GM12874 (cell line): Measurements from ENCODE around the gene CLEC19A.

Experiments used
- TF ChIP-seq, protein P1 (sequence below): IDR thresholded peaks from 2 replicates; pipeline ENCODE4 v1.5.1; 2011; ENCODE audit warnings: low read depth, mild to moderate bottlenecking, control low read depth, low read length, moderate library complexity; ENCODE audit not compliant: insufficient read depth

Gene CLEC19A

DNA sequence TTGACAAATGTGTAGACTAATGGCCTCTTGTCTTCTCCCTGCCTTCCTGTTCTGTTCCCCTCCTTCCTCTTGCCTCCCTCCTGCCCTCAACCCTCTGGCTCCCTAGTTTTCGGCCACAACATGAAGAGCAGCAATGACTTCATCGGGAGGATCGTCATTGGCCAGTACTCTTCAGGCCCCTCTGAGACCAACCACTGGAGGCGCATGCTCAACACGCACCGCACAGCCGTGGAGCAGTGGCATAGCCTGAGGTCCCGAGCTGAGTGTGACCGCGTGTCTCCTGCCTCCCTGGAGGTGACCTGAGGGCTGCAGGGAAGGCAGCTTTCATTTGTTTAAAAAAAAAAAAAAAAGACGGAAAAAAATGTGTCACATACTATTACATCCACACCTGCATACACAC lies 18.8 kb upstream of the CLEC19A start:
- TF ChIP-seq, protein P1, sequence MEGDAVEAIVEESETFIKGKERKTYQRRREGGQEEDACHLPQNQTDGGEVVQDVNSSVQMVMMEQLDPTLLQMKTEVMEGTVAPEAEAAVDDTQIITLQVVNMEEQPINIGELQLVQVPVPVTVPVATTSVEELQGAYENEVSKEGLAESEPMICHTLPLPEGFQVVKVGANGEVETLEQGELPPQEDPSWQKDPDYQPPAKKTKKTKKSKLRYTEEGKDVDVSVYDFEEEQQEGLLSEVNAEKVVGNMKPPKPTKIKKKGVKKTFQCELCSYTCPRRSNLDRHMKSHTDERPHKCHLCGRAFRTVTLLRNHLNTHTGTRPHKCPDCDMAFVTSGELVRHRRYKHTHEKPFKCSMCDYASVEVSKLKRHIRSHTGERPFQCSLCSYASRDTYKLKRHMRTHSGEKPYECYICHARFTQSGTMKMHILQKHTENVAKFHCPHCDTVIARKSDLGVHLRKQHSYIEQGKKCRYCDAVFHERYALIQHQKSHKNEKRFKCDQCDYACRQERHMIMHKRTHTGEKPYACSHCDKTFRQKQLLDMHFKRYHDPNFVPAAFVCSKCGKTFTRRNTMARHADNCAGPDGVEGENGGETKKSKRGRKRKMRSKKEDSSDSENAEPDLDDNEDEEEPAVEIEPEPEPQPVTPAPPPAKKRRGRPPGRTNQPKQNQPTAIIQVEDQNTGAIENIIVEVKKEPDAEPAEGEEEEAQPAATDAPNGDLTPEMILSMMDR: no peak

DNA sequence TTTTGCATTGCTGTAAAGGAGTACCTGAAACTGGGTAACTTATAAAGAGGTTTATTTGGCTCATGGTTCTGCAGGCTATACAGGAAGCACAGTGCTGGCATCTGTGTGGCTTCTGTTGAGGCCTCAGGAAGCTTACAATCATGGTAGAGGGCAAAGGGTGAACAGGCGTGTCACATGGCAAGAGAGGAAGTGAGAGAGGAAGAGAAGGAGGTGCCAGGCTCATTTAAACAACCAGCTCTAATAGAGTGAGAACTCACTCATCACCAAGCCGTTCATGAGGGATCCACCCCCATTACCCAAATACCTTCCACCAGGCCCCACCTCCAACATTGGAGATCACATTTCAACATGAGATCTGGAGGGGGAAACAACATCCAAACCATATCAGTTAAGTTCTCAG lies 16.4 kb upstream of the CLEC19A start:
- TF ChIP-seq, protein P1: no peak

DNA sequence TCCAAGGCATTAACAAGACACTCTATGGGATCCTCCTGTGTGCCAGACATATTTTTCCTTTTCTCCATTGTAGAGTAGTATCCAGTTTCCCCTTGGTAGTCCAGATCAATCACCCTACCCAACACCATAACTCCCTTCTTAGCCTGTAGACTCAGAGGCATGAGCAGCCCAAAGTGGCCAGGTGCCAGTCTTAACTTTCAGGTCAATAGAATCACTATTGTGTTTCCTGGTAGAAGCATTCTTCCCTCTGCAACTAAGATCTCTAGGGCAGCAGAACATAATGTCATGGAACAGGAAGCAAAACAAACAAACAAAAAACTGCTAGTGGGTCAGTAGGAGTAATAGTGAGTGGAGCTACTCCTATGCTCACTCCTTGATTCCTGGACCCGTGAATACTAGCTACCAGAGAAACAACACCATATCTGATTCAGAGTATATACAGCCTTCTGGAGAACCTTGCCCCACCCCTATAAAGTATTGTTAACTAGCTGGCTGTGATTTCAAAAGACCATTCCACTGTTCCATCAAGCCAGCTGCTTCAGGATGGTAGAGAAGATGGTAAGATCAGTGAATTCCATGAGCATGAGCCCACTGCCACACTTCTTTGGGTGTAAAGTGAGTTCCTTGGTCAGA lies 11.2 kb upstream of the CLEC19A start:
- TF ChIP-seq, protein P1: no peak

DNA sequence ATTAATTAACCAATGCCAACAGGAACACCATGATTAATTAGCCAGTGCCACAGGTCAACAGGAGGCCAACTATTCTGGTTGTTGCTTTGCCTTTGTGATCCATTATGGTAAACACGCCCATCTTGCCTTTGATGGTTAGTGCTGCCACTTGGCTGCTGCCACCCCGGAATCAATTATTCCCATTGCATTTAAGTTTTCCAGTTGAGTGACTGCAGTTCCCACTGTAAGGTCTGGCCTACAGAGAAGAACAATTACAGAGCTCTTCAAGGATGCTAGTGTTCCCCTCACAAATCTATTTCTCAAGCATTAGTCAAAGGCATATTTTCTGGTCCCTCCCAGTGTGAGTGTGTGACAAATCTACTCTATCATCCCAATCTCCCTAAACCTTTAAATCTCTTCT lies 7.1 kb upstream of the CLEC19A start:
- TF ChIP-seq, protein P1: no peak

DNA sequence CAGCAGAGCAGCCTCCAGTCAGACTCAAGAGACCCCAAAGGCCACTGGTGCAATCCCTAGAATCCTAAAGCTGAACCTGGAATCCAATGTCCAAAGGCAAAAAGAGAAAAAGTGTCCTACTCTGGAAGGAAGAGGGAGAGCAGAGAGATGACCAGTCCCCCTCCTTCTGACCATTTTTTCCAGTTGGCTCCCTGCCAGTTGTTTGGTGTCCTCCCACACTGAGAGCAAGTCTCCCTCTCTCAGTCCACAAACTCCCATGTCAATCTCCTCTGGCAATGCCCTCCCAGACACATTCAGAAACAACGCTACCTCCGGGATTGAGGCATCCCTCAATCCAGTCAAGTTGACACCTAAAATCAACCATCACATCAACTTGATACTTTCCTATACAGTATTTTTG lies 4.3 kb upstream of the CLEC19A start:
- TF ChIP-seq, protein P1: no peak

DNA sequence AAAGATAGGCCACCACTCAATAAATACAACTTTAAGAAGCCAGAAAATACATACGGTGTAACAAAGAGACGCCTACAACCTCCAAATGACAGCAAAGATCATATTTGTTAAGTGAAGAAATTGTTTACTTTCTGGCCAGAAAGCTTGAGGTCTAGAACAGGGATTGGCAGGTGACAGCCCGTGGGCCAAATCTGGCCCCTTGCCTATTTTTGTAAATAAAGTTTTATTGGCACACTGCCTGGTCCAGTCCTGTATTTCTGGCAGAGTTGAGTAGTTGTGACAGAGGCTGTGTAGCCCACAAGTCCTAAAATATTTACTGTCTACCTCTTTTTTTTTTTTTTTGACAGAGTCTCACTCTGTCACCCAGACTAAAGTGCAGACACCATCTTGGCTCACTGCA lies 3.4 kb upstream of the CLEC19A start:
- TF ChIP-seq, protein P1: no peak

DNA sequence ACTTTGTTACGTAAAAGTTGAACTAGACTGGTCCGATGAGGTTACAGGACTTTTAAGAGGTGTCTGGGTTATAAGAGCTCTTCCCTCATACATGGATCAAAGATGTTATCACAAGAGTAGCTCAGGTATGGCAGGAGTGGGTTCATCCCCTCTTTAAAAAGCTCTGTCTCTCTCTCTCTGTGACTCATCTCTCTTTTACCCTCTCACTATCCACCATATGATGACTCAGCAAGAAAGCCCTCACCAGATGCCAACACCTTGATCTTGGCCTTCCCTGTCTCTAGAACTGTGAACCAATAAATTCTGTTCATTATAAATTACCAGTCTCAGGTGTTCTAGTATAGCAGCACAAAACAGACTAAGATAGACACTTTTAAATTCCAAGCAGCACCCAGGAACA lies 1.9 kb upstream of the CLEC19A start:
- TF ChIP-seq, protein P1: no peak
